Activated naive CD8-positive, alpha-beta T cell treated with anti-CD3 and anti-CD28 coated beads, Interleukin-2, amount 10 ng/mL, durations not matched to agents 7 days and 5 days (primary cell): ENCODE results near the gene ANKS1B. TPM values are rescaled to one million over a fixed set of nuclear protein-coding genes. Genes with fewer than 3 reads are reported as not detected.
"Not testable (repeated sequence)": the region's sequence is repeated elsewhere in the genome, so short reads cannot be mapped to it uniquely, and the experiment has no call there.

Experiments used
- ATAC-seq: fragments of 150-1000 bp; cut with Tn5 transposase; one replicate; pipeline ENCODE4 v1.10.0; 2021; ENCODE audit warnings: low read depth, moderate library complexity
- POLR2A ChIA-PET: fragments of 350-600 bp; sonication (Branson Sonifier 250); formaldehyde crosslinking; loops from one replicate; lab custom pipeline; 2021; ENCODE audit warnings: antibody characterized with exemption; lab: Charles Lee
- DNase-seq: peaks from one replicate; pipeline ENCODE4 v3.0.0; 2021
- H3K27ac Mint-ChIP-seq: one replicate; pipeline ENCODE4 v1.8.0; 2022; ENCODE audit warnings: mild to moderate bottlenecking, mixed read lengths
- H3K27me3 Mint-ChIP-seq: one replicate; pipeline ENCODE4 v1.8.0; 2022; ENCODE audit warnings: mild to moderate bottlenecking, moderate library complexity, mixed read lengths
- H3K36me3 Mint-ChIP-seq: one replicate; pipeline ENCODE4 v1.8.0; 2021; ENCODE audit warnings: mild to moderate bottlenecking, mixed read lengths
- H3K4me1 Mint-ChIP-seq: one replicate; pipeline ENCODE4 v1.8.0; 2021; ENCODE audit warnings: mixed read lengths
- H3K4me3 Mint-ChIP-seq: one replicate; pipeline ENCODE4 v1.8.0; 2022; ENCODE audit warnings: mild to moderate bottlenecking, moderate library complexity, mixed read lengths
- H3K9me3 Mint-ChIP-seq: one replicate; pipeline ENCODE4 v1.8.0; 2021; ENCODE audit warnings: mixed read lengths
- total RNA-seq, 2 experiments: library from RNA; stranded (reverse); gene quantifications; one replicate each; pipeline ENCODE4 v1.2.3, GENCODE V29; 2021

ANKS1B gene
- total RNA-seq, 2 experiments from 2014 or later: not detected

GRCh38 chr12:98985156-98985555, 999.6 kb downstream of the ANKS1B start:
- H3K36me3 Mint-ChIP-seq: no peaks in the 10 kb centered on the region
- no peaks in the 10 kb centered on the region for H3K4me1 Mint-ChIP-seq
- no peaks in the 10 kb centered on the region for H3K9me3 Mint-ChIP-seq
- H3K4me3 Mint-ChIP-seq: no peak overlapping the region
- no peaks in the 10 kb centered on the region for H3K27me3 Mint-ChIP-seq
- no peak overlapping the region for H3K27ac Mint-ChIP-seq
- DNase-seq: no peak
- ATAC-seq: no peak
- POLR2A ChIA-PET: no interaction called here

GRCh38 chr12:98983647-98984046, 1001.1 kb downstream of the ANKS1B start:
- no peak for ATAC-seq
- POLR2A ChIA-PET: no interaction called here
- Mint-ChIP-seq H3K36me3 (no peaks in the 10 kb centered on the region), H3K4me1 (no peaks in the 10 kb centered on the region), H3K9me3 (no peaks in the 10 kb centered on the region), H3K27ac (no peak overlapping the region), H3K27me3 (no peaks in the 10 kb centered on the region), H3K4me3 (no peak overlapping the region)
- DNase-seq: no peak

GRCh38 chr12:98980508-98980907, 1004.2 kb downstream of the ANKS1B start:
- no peak overlapping the region for H3K4me3 Mint-ChIP-seq
- POLR2A ChIA-PET: no interaction called here
- ATAC-seq: no peak
- no peaks in the 10 kb centered on the region for H3K36me3 Mint-ChIP-seq
- DNase-seq: no peak
- no peaks in the 10 kb centered on the region for H3K27me3 Mint-ChIP-seq
- no peaks in the 10 kb centered on the region for H3K4me1 Mint-ChIP-seq
- H3K27ac Mint-ChIP-seq: no peak overlapping the region
- H3K9me3 Mint-ChIP-seq: no peaks in the 10 kb centered on the region

GRCh38 chr12:98977186-98977585, 1007.5 kb downstream of the ANKS1B start:
- no peak for ATAC-seq
- H3K27me3 Mint-ChIP-seq: no peaks in the 10 kb centered on the region
- no peak for DNase-seq
- no peaks in the 10 kb centered on the region for H3K36me3 Mint-ChIP-seq
- H3K4me3 Mint-ChIP-seq: no peak overlapping the region
- H3K4me1 Mint-ChIP-seq: no peaks in the 10 kb centered on the region
- POLR2A ChIA-PET: no interaction called here
- H3K9me3 Mint-ChIP-seq: no peaks in the 10 kb centered on the region
- H3K27ac Mint-ChIP-seq: no peak overlapping the region

- POLR2A ChIA-PET: no interaction called here
- no peak overlapping the region for H3K27ac Mint-ChIP-seq
- no peaks in the 10 kb centered on the region for H3K9me3 Mint-ChIP-seq
- no peak for ATAC-seq
- DNase-seq: no peak
- no peaks in the 10 kb centered on the region for H3K4me1 Mint-ChIP-seq
- H3K4me3 Mint-ChIP-seq: no peak overlapping the region
- no peaks in the 10 kb centered on the region for H3K27me3 Mint-ChIP-seq
- no peaks in the 10 kb centered on the region for H3K36me3 Mint-ChIP-seq
Observed at GRCh38 chr12:98974767-98975381, 1009.9 kb downstream of the ANKS1B start.

- ATAC-seq (no peak), DNase-seq (no peak)
- no peaks in the 10 kb centered on the region for H3K4me1 Mint-ChIP-seq
- no peak overlapping the region for H3K27ac Mint-ChIP-seq
- no peak overlapping the region for H3K4me3 Mint-ChIP-seq
- POLR2A ChIA-PET: no interaction called here
- H3K9me3 Mint-ChIP-seq: no peaks in the 10 kb centered on the region
- no peaks in the 10 kb centered on the region for H3K36me3 Mint-ChIP-seq
- H3K27me3 Mint-ChIP-seq: no peaks in the 10 kb centered on the region
Observed at GRCh38 chr12:98973395-98973794, 1011.3 kb downstream of the ANKS1B start.

- ATAC-seq (no peak), DNase-seq (no peak)
- POLR2A ChIA-PET: no interaction called here
- no peaks in the 10 kb centered on the region for H3K36me3 Mint-ChIP-seq
- no peaks in the 10 kb centered on the region for H3K9me3 Mint-ChIP-seq
- no peak overlapping the region for H3K4me3 Mint-ChIP-seq
- no peaks in the 10 kb centered on the region for H3K4me1 Mint-ChIP-seq
- H3K27me3 Mint-ChIP-seq: peaks cover 2% of the 10 kb centered on the region
- no peak overlapping the region for H3K27ac Mint-ChIP-seq
Observed at GRCh38 chr12:98970950-98971349, 1013.8 kb downstream of the ANKS1B start.

GRCh38 chr12:98970210-98970609, 1014.5 kb downstream of the ANKS1B start:
- no peak for DNase-seq
- no peak for ATAC-seq
- no peaks in the 10 kb centered on the region for H3K4me1 Mint-ChIP-seq
- H3K27me3 Mint-ChIP-seq: peaks cover 2% of the 10 kb centered on the region
- H3K27ac Mint-ChIP-seq: no peak overlapping the region
- no peaks in the 10 kb centered on the region for H3K9me3 Mint-ChIP-seq
- no peaks in the 10 kb centered on the region for H3K36me3 Mint-ChIP-seq
- POLR2A ChIA-PET: no interaction called here
- no peak overlapping the region for H3K4me3 Mint-ChIP-seq

- no peak overlapping the region for H3K4me3 Mint-ChIP-seq
- no peaks in the 10 kb centered on the region for H3K4me1 Mint-ChIP-seq
- no peaks in the 10 kb centered on the region for H3K36me3 Mint-ChIP-seq
- peaks cover 2% of the 10 kb centered on the region for H3K27me3 Mint-ChIP-seq
- DNase-seq (no peak), ATAC-seq (no peak)
- POLR2A ChIA-PET: no interaction called here
- H3K9me3 Mint-ChIP-seq: no peaks in the 10 kb centered on the region
- H3K27ac Mint-ChIP-seq: no peak overlapping the region
Observed at GRCh38 chr12:98968896-98969295, 1015.8 kb downstream of the ANKS1B start.

GRCh38 chr12:98957135-98957534, 1027.6 kb downstream of the ANKS1B start:
- H3K27me3 Mint-ChIP-seq, H3K4me3 Mint-ChIP-seq, DNase-seq, POLR2A ChIA-PET, H3K36me3 Mint-ChIP-seq, H3K4me1 Mint-ChIP-seq, H3K27ac Mint-ChIP-seq, H3K9me3 Mint-ChIP-seq, ATAC-seq: not testable (repeated sequence)

- H3K4me3 Mint-ChIP-seq: no peak overlapping the region
- H3K4me1 Mint-ChIP-seq: no peaks in the 10 kb centered on the region
- POLR2A ChIA-PET: no interaction called here
- ATAC-seq (no peak), DNase-seq (no peak)
- no peak overlapping the region for H3K27ac Mint-ChIP-seq
- no peaks in the 10 kb centered on the region for H3K36me3 Mint-ChIP-seq
- peaks cover 3% of the 10 kb centered on the region for H3K27me3 Mint-ChIP-seq
- H3K9me3 Mint-ChIP-seq: no peaks in the 10 kb centered on the region
Observed at GRCh38 chr12:98955284-98955683, 1029.5 kb downstream of the ANKS1B start.

- POLR2A ChIA-PET: no interaction called here
- no peak overlapping the region for H3K4me3 Mint-ChIP-seq
- H3K27me3 Mint-ChIP-seq: peaks cover 3% of the 10 kb centered on the region
- no peak for DNase-seq
- ATAC-seq: no peak
- H3K9me3 Mint-ChIP-seq: no peaks in the 10 kb centered on the region
- no peaks in the 10 kb centered on the region for H3K4me1 Mint-ChIP-seq
- no peak overlapping the region for H3K27ac Mint-ChIP-seq
- H3K36me3 Mint-ChIP-seq: no peaks in the 10 kb centered on the region
Observed at GRCh38 chr12:98954506-98954905, 1030.2 kb downstream of the ANKS1B start.

GRCh38 chr12:98951406-98951805, 1033.3 kb downstream of the ANKS1B start:
- no peak for ATAC-seq

GRCh38 chr12:98948343-98948949, 1036.3 kb downstream of the ANKS1B start:
- Mint-ChIP-seq H3K4me3 (no peak overlapping the region), H3K27me3 (peaks cover 3% of the 10 kb centered on the region), H3K36me3 (no peaks in the 10 kb centered on the region), H3K9me3 (no peaks in the 10 kb centered on the region), H3K27ac (no peak overlapping the region), H3K4me1 (no peaks in the 10 kb centered on the region)
- no peak for ATAC-seq
- POLR2A ChIA-PET: no interaction called here
- DNase-seq: no peak

More at GRCh38 chr12:98951406-98951805, 1033.3 kb downstream of the ANKS1B start:
- no peak for DNase-seq
- H3K27ac Mint-ChIP-seq: no peak overlapping the region
- no peak overlapping the region for H3K4me3 Mint-ChIP-seq
- no peaks in the 10 kb centered on the region for H3K36me3 Mint-ChIP-seq
- POLR2A ChIA-PET: no interaction called here
- H3K4me1 Mint-ChIP-seq: no peaks in the 10 kb centered on the region
- H3K9me3 Mint-ChIP-seq: no peaks in the 10 kb centered on the region
- peaks cover 3% of the 10 kb centered on the region for H3K27me3 Mint-ChIP-seq
